Choroid plexus epithelial cell (primary cell): ENCODE results near the gene ITPKB.

Experiments used
- DNase-seq: peaks from one replicate; pipeline ENCODE4 v3.0.0-alpha.2; 2010; ENCODE audit warnings: low read depth
- H3K4me3 ChIP-seq: 2 replicates; pipeline ENCODE4 v1.5.1; 2011; ENCODE audit warnings: low read depth, mild to moderate bottlenecking, control low read depth, low read length, moderate library complexity
- CTCF ChIP-seq: conservative IDR thresholded peaks from 2 replicates; pipeline ENCODE4 v1.5.1; 2011; ENCODE audit warnings: low read depth, mild to moderate bottlenecking, control low read depth, inconsistent platforms, low read length, moderate library complexity

The ITPKB gene

GRCh38 chr1:226736001-226736907, 2.8 kb downstream of the ITPKB start:
- no peak for DNase-seq
- no peak for TF ChIP-seq CTCF
- H3K4me3 ChIP-seq = no peak overlapping the region

GRCh38 chr1:226735576-226735975, 3.5 kb downstream of the ITPKB start:
- H3K4me3 ChIP-seq = no peak overlapping the region
- DNase-seq = no peak
- no peak for TF ChIP-seq CTCF

- DNase-seq = no peak
- H3K4me3 ChIP-seq = no peak overlapping the region
- TF ChIP-seq CTCF = no peak
Measured at GRCh38 chr1:226734611-226735153, 4.4 kb downstream of the ITPKB start.

GRCh38 chr1:226733876-226734275, 5.2 kb downstream of the ITPKB start:
- no peak for DNase-seq
- TF ChIP-seq CTCF = no peak
- no peak overlapping the region for H3K4me3 ChIP-seq

GRCh38 chr1:226733304-226733703, 5.8 kb downstream of the ITPKB start:
- TF ChIP-seq CTCF = no peak
- DNase-seq = no peak
- no peak overlapping the region for H3K4me3 ChIP-seq

- no peak for TF ChIP-seq CTCF
- DNase-seq = no peak
- no peak overlapping the region for H3K4me3 ChIP-seq
Measured at GRCh38 chr1:226732856-226733291, 6.2 kb downstream of the ITPKB start.
